Measurements from ENCODE around the gene SLC15A1. TPM values are rescaled to one million over a fixed set of nuclear protein-coding genes. Genes with fewer than 3 reads are reported as not detected.
A peak's percentile ranks its signal among the peaks of the same experiment; 100 is the strongest.

SLC15A1 gene
- total RNA-seq, 2 donors from 2014 or later = 0.53 to 0.81 TPM

DNA sequence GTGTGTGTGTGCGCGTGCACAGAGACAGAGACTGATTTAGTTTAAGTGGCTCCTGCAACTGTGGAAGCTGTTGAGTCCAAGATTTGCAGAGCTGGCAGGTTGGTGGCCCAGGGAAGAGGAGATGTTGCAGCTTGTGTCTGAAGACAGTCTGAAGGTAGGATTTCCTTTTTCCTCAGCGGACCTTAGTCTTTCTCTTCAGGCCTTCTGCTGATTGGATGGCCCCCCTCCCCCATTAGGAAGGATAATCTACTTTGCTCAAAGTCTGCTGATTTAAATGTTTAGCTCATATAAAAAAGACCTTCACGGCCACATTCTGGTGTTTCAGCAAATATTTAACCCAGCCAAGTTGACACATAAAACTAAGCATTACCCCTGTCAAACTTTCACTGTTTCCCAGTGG is 84.3 kb downstream of the SLC15A1 start:
- Histone ChIP-seq H3K27me3 (ENCODE audit: control insufficient read depth, insufficient read depth, low read length, poor library complexity, severe bottlenecking) (no peaks in the 10 kb centered on the region), H3K36me3 (ENCODE audit: control insufficient read depth, insufficient read depth, low read length) (no peaks in the 10 kb centered on the region), H3K27ac (ENCODE audit: low read depth, low read length) (no peak overlapping the region), H3K4me1 (ENCODE audit: control insufficient read depth, insufficient read depth, low read length) (peaks cover 15% of the 10 kb centered on the region), H3K4me3 (ENCODE audit: low read length) (no peak overlapping the region), H3K9me3 (ENCODE audit: control insufficient read depth, low read length) (no peaks in the 10 kb centered on the region), H3K9ac (ENCODE audit: extremely low read depth, low read length, poor library complexity, severe bottlenecking) (no peak overlapping the region)
- Mint-ChIP-seq H3K4me1 (peaks cover 20% of the 10 kb centered on the region), H3K4me3 (no peak overlapping the region), H3K27ac (no peak overlapping the region), H3K36me3 (ENCODE audit: low read depth) (no peaks in the 10 kb centered on the region), H3K27me3 (ENCODE audit: insufficient read depth) (peaks cover 2% of the 10 kb centered on the region), H3K9me3 (no peaks in the 10 kb centered on the region)
- DNase-seq = no peak
- WGBS, 2 experiments (ENCODE audit: insufficient coverage in 1 of 2, insufficient read length in 1 of 2) = 89 to 93% methylated on average over 4 of the region's 4 CpGs
- TF ChIP-seq, protein P1, sequence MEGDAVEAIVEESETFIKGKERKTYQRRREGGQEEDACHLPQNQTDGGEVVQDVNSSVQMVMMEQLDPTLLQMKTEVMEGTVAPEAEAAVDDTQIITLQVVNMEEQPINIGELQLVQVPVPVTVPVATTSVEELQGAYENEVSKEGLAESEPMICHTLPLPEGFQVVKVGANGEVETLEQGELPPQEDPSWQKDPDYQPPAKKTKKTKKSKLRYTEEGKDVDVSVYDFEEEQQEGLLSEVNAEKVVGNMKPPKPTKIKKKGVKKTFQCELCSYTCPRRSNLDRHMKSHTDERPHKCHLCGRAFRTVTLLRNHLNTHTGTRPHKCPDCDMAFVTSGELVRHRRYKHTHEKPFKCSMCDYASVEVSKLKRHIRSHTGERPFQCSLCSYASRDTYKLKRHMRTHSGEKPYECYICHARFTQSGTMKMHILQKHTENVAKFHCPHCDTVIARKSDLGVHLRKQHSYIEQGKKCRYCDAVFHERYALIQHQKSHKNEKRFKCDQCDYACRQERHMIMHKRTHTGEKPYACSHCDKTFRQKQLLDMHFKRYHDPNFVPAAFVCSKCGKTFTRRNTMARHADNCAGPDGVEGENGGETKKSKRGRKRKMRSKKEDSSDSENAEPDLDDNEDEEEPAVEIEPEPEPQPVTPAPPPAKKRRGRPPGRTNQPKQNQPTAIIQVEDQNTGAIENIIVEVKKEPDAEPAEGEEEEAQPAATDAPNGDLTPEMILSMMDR (conservative IDR thresholded peaks at IDR 0.05) = no peak

DNA sequence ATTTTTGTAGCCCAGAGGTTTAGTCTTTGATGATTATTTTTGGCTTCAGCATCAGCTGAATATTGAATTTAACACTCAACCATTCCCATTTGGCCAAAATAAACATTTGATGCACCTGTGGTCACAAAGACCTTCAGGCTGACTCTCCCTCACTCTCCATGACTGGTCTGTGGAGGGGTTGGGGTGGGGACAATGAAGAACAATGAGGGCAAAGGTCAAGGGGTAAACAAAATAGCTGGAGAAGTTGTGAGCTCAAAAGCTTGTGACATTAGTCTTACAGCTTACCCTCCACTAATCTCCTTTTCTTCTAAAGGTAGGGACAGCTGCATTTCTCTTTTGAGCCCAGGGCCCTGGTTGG is 86.9 kb downstream of the SLC15A1 start:
- TF ChIP-seq, protein P1 (conservative IDR thresholded peaks at IDR 0.05) = no peak
- no peak overlapping the region for H3K27ac ChIP-seq (ENCODE audit: low read depth, low read length)
- Mint-ChIP-seq H3K36me3 (ENCODE audit: low read depth) (no peaks in the 10 kb centered on the region), H3K4me1 (peaks cover 20% of the 10 kb centered on the region), H3K27ac (peak overlapping the region; percentile 3), H3K4me3 (no peak overlapping the region), H3K27me3 (ENCODE audit: insufficient read depth) (peaks cover 2% of the 10 kb centered on the region), H3K9me3 (no peaks in the 10 kb centered on the region)
- peak overlapping the region; percentile 24 for H3K4me3 ChIP-seq (ENCODE audit: low read length)
- H3K36me3 ChIP-seq (ENCODE audit: control insufficient read depth, insufficient read depth, low read length) = no peaks in the 10 kb centered on the region
- DNase-seq = no peak
- no peak overlapping the region for H3K9ac ChIP-seq (ENCODE audit: extremely low read depth, low read length, poor library complexity, severe bottlenecking)
- peaks cover 15% of the 10 kb centered on the region for H3K4me1 ChIP-seq (ENCODE audit: control insufficient read depth, insufficient read depth, low read length)
- H3K9me3 ChIP-seq (ENCODE audit: control insufficient read depth, low read length) = no peaks in the 10 kb centered on the region
- H3K27me3 ChIP-seq (ENCODE audit: control insufficient read depth, insufficient read depth, low read length, poor library complexity, severe bottlenecking) = no peaks in the 10 kb centered on the region

DNA sequence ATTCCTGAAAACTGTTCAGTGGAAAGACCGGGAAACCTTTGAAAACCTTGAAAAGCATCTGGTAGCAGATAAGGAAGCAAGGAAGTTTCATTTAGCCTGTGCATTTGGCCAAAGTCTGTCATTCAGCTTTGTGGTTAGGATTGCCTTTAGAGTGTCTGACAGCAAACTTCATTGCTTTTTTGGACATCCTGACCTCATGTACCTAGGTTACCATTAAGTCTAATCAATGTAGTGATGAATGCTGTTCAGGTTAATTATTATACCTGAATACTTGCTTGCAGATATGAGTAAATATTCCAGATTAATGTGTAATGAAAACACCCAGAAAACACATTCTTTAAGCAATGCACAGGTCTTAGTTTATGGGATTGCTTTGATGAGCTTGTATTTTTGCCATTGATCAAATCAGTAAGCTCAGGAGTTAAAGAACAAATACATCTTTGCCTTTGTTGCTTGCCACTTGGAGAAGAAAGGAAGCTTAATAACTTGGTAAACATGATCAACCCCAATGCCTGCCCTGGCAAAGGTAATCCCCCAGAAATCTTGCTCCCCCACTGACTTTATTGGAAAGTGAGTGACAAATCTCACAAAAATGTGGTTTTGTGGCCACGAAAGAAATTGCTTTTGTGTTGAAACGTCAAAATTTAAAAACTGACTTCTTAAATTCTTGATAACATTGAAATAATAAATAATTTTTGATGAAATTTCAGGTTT is 87.4 kb downstream of the SLC15A1 start:
- Mint-ChIP-seq H3K36me3 (ENCODE audit: low read depth) (no peaks in the 10 kb centered on the region), H3K27ac (no peak overlapping the region), H3K27me3 (ENCODE audit: insufficient read depth) (peaks cover 2% of the 10 kb centered on the region), H3K4me3 (no peak overlapping the region), H3K4me1 (peaks cover 20% of the 10 kb centered on the region), H3K9me3 (peaks cover under 1% of the 10 kb centered on the region)
- H3K4me1 ChIP-seq (ENCODE audit: control insufficient read depth, insufficient read depth, low read length) = peaks cover 15% of the 10 kb centered on the region
- H3K9me3 ChIP-seq (ENCODE audit: control insufficient read depth, low read length) = no peaks in the 10 kb centered on the region
- WGBS, 2 experiments (ENCODE audit: insufficient coverage in 1 of 2, insufficient read length in 1 of 2) = 100% methylated on average over 1 to 2 of the region's 3 CpGs
- H3K4me3 ChIP-seq (ENCODE audit: low read length) = peak overlapping the region; percentile 24
- no peaks in the 10 kb centered on the region for H3K27me3 ChIP-seq (ENCODE audit: control insufficient read depth, insufficient read depth, low read length, poor library complexity, severe bottlenecking)
- no peak overlapping the region for H3K9ac ChIP-seq (ENCODE audit: extremely low read depth, low read length, poor library complexity, severe bottlenecking)
- DNase-seq = no peak
- H3K36me3 ChIP-seq (ENCODE audit: control insufficient read depth, insufficient read depth, low read length) = no peaks in the 10 kb centered on the region
- H3K27ac ChIP-seq (ENCODE audit: low read depth, low read length) = no peak overlapping the region
- TF ChIP-seq, protein P1 (conservative IDR thresholded peaks at IDR 0.05) = no peak
